Measurements from ENCODE around the gene CHMP4B.

DNA sequence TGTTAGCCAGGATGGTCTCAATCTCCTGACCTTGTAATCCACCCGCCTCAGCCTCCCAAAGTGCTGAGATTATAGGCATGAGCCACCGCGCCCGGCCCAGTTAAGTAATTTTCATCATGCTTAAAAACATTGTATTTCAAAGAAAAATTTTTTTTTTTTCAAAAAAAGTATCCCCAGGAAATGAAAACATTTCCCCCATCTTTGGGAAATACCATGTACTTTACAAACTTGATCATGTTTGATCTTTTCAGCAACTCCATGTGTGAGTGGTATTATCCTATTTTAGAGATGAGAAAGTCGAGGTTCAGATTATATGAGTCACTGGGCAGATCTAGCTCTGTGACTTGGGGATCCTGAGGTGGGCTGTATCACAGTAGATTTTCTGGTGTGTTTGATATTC lies 11.8 kb downstream of the CHMP4B start:
- TF ChIP-seq CTCF (IDR thresholded peaks at IDR 0.05; ENCODE audit: low read depth, low read length, poor library complexity, severe bottlenecking) (no peak), EZH2phosphoT487 (IDR thresholded peaks at IDR 0.05; ENCODE audit: borderline replicate concordance, low read length) (no peak)
